ENCODE data around the gene SAMD4B. TPM values are rescaled to one million over a fixed set of nuclear protein-coding genes. Genes with fewer than 3 reads are reported as not detected.

Gene SAMD4B
- total RNA-seq, 2 experiments from 2014 or later = 65.0 to 66.9 TPM

DNA sequence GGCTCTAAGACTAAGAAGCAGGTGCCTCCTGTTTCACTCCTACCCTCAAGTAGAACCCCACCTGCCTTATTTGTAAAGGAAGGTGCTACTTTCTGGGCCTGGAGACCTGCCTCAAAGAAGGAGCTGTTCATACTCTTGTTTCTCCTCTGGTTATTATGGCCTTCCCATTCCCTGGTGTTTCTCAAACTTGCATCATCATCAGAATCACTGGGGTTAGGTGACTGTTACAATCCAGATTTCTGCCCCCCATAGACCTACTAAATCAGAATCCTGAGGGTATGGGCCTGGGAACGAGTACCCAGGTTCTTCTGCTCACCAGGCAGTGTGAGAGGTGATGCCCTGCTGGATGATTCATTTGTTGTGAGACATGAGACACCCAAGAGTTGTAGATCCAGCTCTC is 18.4 kb downstream of the SAMD4B start:
- no peak overlapping the region for H3K27ac Mint-ChIP-seq
- no peak overlapping the region for H3K4me3 Mint-ChIP-seq
- ATAC-seq (ENCODE audit: poor library complexity) (no peak), DNase-seq (no peak)
- H3K9me3 ChIP-seq (ENCODE audit: control insufficient read depth in 1 of 2, insufficient read depth in 1 of 2, low read length in 2 of 2) = no peaks in the 10 kb centered on the region
- H3K27ac ChIP-seq (ENCODE audit: low read depth in 1 of 2, low read length in 2 of 2) = no peak overlapping the region
- H3K4me1 Mint-ChIP-seq (ENCODE audit: low read depth) = no peaks in the 10 kb centered on the region
- H3K27me3 Mint-ChIP-seq = no peaks in the 10 kb centered on the region
- POLR2A ChIA-PET = no interaction called here
- H3K27me3 ChIP-seq (ENCODE audit: control insufficient read depth in 1 of 2, insufficient read depth in 2 of 2, low read length in 2 of 2) = no peaks in the 10 kb centered on the region
- CTCF ChIA-PET = no interaction called here
- TF ChIP-seq, protein P1, sequence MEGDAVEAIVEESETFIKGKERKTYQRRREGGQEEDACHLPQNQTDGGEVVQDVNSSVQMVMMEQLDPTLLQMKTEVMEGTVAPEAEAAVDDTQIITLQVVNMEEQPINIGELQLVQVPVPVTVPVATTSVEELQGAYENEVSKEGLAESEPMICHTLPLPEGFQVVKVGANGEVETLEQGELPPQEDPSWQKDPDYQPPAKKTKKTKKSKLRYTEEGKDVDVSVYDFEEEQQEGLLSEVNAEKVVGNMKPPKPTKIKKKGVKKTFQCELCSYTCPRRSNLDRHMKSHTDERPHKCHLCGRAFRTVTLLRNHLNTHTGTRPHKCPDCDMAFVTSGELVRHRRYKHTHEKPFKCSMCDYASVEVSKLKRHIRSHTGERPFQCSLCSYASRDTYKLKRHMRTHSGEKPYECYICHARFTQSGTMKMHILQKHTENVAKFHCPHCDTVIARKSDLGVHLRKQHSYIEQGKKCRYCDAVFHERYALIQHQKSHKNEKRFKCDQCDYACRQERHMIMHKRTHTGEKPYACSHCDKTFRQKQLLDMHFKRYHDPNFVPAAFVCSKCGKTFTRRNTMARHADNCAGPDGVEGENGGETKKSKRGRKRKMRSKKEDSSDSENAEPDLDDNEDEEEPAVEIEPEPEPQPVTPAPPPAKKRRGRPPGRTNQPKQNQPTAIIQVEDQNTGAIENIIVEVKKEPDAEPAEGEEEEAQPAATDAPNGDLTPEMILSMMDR (IDR thresholded peaks at IDR 0.05) = no peak
- intact Hi-C loops (cut with DNase I, micrococcal nuclease) = no loop called here
- H3K4me3 ChIP-seq (ENCODE audit: low read length) = no peak overlapping the region
- peaks cover 81% of the 10 kb centered on the region for H3K36me3 ChIP-seq (ENCODE audit: insufficient read depth, low read length)
- H3K9me3 Mint-ChIP-seq = no peaks in the 10 kb centered on the region
- peaks cover 95% of the 10 kb centered on the region for H3K36me3 Mint-ChIP-seq (ENCODE audit: low read depth)
- H3K4me1 ChIP-seq (ENCODE audit: insufficient read depth, low read length) = no peaks in the 10 kb centered on the region

DNA sequence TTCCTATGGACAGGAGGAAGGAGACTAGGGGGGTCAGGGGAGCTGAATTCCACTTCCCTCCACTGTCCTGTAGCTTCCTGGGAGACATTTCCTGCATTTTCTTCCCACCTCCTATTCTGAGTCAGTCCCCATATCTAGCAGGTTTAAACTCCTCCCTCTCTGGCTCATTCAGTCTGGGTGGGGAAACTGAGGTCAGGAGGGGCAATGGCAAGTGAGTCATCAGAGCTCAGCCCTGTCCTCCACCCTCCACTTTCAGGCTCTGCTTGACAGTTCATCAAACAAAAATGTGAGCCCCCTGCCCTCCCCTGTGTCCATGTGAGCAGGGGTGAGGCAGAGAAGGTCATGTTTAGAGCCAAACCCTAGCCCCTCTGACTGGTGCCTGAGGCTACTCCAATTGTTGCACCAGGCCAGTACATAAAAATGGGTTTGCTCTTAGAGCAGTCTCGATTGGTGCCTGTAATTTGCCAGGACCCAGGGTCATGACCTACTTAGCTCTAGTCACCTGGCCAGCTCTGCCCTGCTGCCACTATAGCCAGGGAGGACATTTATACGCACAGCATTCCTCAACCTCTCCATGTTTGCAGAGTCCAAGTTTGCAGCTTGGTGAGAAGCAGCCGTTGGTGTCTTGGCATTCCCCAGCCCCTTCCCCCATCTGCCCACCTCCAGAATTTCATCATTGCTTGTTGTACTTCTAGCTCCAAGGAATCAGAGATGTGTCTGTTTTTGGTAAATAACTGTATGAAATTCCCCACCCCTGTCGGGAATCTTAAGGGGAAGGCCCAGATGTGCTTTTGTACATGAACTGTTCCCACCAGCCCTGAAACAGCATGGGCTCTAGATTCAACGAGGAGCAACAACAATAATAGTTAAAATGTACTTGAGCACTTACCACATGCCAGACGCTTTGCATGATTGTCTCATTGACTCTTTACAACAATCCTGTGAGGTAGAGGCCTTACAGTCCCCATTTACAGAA is 20.7 kb downstream of the SAMD4B start:
- DNase-seq (no peak), ATAC-seq (ENCODE audit: poor library complexity) (no peak)
- H3K36me3 Mint-ChIP-seq (ENCODE audit: low read depth) = peaks cover 79% of the 10 kb centered on the region
- Histone ChIP-seq H3K27ac (ENCODE audit: low read depth in 1 of 2, low read length in 2 of 2) (no peak overlapping the region), H3K4me3 (ENCODE audit: low read length) (no peak overlapping the region), H3K4me1 (ENCODE audit: insufficient read depth, low read length) (no peaks in the 10 kb centered on the region), H3K9me3 (ENCODE audit: control insufficient read depth in 1 of 2, insufficient read depth in 1 of 2, low read length in 2 of 2) (no peaks in the 10 kb centered on the region), H3K27me3 (ENCODE audit: control insufficient read depth in 1 of 2, insufficient read depth in 2 of 2, low read length in 2 of 2) (no peaks in the 10 kb centered on the region), H3K36me3 (ENCODE audit: insufficient read depth, low read length) (peaks cover 59% of the 10 kb centered on the region)
- no peak overlapping the region for H3K4me3 Mint-ChIP-seq
- intact Hi-C loops (cut with DNase I, micrococcal nuclease) = no loop called here
- no peaks in the 10 kb centered on the region for H3K4me1 Mint-ChIP-seq (ENCODE audit: low read depth)
- no peaks in the 10 kb centered on the region for H3K9me3 Mint-ChIP-seq
- H3K27ac Mint-ChIP-seq = no peak overlapping the region
- CTCF ChIA-PET = no interaction called here
- POLR2A ChIA-PET = no interaction called here
- no peaks in the 10 kb centered on the region for H3K27me3 Mint-ChIP-seq
- TF ChIP-seq, protein P1 (IDR thresholded peaks at IDR 0.05) = no peak

DNA sequence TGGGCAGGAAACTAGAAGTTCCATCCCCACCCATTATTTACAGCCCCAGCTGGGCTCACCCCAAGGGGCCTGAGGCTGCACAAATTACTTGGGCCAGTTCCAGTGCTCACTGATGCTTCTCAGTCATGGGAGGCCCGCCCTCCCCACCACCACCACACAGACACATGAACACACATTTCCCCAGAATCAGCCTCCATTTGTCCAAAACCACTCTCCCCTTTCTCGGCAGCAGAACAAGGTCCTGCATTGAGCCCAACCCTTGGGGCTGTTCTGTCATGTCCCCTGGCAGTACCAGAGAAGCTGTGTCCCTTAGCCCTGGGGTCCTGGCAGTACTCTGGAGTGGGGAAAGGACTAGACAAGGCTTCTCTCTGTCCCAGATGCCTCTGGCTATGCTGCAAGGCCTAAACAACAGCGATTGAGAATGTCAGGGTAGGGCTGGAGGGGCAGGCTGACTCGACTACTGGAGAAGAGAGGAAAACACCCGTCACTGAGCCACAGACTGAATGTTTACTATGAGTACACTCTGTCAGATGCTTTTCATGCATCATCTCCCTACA is 21.8 kb downstream of the SAMD4B start:
- Mint-ChIP-seq H3K27me3 (no peaks in the 10 kb centered on the region), H3K4me3 (no peak overlapping the region), H3K27ac (no peak overlapping the region), H3K36me3 (ENCODE audit: low read depth) (peaks cover 78% of the 10 kb centered on the region), H3K9me3 (no peaks in the 10 kb centered on the region), H3K4me1 (ENCODE audit: low read depth) (no peaks in the 10 kb centered on the region)
- DNase-seq (no peak), ATAC-seq (ENCODE audit: poor library complexity) (no peak)
- ChIA-PET CTCF (interaction anchor here (1.1 kb wide), 1 partner anchor 139 kb away, joined by 3 read pairs; no protein-coding TSS in a partner anchor), POLR2A (no interaction called here)
- no peaks in the 10 kb centered on the region for H3K4me1 ChIP-seq (ENCODE audit: insufficient read depth, low read length)
- H3K36me3 ChIP-seq (ENCODE audit: insufficient read depth, low read length) = peaks cover 57% of the 10 kb centered on the region
- intact Hi-C loops (cut with DNase I, micrococcal nuclease) = no loop called here
- TF ChIP-seq, protein P1 (IDR thresholded peaks at IDR 0.05) = no peak
- no peak overlapping the region for H3K4me3 ChIP-seq (ENCODE audit: low read length)
- no peaks in the 10 kb centered on the region for H3K9me3 ChIP-seq (ENCODE audit: control insufficient read depth in 1 of 2, insufficient read depth in 1 of 2, low read length in 2 of 2)
- no peak overlapping the region for H3K27ac ChIP-seq (ENCODE audit: low read depth in 1 of 2, low read length in 2 of 2)
- H3K27me3 ChIP-seq (ENCODE audit: control insufficient read depth in 1 of 2, insufficient read depth in 2 of 2, low read length in 2 of 2) = no peaks in the 10 kb centered on the region
